GM10248 (cell line): ENCODE data around the gene SLC25A33.
A peak's percentile ranks its signal among the peaks of the same experiment; 100 is the strongest.

Experiments used
- CTCF ChIA-PET: fragments of 300-600 bp; sonication (Branson Sonifier 250); formaldehyde crosslinking; extraction: SDS; loops from one replicate; lab custom pipeline; 2021; ENCODE audit warnings: antibody characterized with exemption; lab: Yijun Ruan, JAX
- POLR2A ChIA-PET: fragments of 350-650 bp; sonication (Branson Sonifier 250); formaldehyde crosslinking; extraction: SDS; loops from one replicate; lab custom pipeline; 2020; ENCODE audit warnings: antibody characterized with exemption; lab: Yijun Ruan, JAX
- DNase-seq: peaks from one replicate; pipeline ENCODE4 v3.0.0; 2012; ENCODE audit errors: extremely low spot score
- TF ChIP-seq, protein P1 (sequence below): IDR thresholded peaks from 2 replicates; pipeline ENCODE4 v1.5.1; 2012; ENCODE audit warnings: mild to moderate bottlenecking, low read depth; ENCODE audit errors: extremely low read depth, missing control alignments, control extremely low read depth

Gene SLC25A33

DNA sequence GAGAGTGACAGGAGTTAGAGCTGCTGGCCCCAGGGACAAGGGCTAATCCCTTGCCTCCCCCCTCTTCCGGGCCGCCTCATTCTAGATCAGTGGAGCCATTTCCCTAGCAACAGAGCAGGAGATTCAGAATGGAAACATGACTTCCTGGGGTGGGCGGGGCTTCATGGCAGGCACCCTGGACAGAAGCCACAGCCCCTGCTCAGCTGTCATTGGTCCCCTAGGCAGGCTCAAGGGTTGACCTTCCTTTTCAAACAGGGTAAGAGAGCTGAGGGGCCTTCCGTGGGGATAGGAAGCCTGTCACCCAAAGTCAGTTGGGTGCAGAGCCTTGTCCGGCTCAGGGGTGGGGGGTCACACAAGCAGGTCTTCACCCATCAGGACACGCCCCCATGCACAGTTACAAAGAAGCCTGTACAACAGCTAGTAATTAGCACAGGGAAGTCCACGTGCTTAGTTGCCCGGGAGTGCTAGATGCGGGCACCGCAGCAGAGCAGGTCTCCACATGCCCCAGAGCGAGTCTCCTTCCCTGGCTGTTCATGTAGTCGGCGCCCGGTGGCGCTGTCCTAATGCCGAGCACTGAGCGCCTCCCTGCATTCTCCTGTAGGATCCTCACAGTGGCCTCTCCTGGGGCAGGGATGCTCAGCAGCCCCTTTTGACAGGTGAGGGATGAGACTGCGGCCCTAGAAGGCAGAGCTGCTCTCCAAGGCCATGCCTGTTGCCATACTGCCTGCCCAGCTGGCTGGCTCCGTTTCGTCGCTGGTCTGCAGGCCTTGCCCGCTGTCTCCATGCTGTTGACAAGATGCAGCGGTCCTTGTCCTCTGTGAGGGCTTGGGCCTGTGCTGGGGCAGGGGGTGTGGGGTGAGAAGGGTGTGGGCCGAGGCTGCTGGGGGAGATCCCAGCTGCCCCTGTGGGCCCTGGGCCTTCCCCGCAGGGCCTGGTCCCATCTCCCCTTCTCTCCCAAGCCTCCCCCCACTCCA lies 54.5 kb downstream of the SLC25A33 start:
- POLR2A ChIA-PET: interaction anchor here (0.5 to 0.6 kb wide), 2 partner anchors 33 to 120 kb away, joined by 3 to 4 read pairs; no protein-coding TSS in a partner anchor
- DNase-seq: peak; percentile 85
- CTCF ChIA-PET: interaction anchor here (1.6 to 5.6 kb wide), 3 partner anchors 23 to 836 kb away, joined by 3 to 25 read pairs (median 9); partner anchors contain the start of gene CENPS
- TF ChIP-seq, protein P1, sequence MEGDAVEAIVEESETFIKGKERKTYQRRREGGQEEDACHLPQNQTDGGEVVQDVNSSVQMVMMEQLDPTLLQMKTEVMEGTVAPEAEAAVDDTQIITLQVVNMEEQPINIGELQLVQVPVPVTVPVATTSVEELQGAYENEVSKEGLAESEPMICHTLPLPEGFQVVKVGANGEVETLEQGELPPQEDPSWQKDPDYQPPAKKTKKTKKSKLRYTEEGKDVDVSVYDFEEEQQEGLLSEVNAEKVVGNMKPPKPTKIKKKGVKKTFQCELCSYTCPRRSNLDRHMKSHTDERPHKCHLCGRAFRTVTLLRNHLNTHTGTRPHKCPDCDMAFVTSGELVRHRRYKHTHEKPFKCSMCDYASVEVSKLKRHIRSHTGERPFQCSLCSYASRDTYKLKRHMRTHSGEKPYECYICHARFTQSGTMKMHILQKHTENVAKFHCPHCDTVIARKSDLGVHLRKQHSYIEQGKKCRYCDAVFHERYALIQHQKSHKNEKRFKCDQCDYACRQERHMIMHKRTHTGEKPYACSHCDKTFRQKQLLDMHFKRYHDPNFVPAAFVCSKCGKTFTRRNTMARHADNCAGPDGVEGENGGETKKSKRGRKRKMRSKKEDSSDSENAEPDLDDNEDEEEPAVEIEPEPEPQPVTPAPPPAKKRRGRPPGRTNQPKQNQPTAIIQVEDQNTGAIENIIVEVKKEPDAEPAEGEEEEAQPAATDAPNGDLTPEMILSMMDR: no peak

DNA sequence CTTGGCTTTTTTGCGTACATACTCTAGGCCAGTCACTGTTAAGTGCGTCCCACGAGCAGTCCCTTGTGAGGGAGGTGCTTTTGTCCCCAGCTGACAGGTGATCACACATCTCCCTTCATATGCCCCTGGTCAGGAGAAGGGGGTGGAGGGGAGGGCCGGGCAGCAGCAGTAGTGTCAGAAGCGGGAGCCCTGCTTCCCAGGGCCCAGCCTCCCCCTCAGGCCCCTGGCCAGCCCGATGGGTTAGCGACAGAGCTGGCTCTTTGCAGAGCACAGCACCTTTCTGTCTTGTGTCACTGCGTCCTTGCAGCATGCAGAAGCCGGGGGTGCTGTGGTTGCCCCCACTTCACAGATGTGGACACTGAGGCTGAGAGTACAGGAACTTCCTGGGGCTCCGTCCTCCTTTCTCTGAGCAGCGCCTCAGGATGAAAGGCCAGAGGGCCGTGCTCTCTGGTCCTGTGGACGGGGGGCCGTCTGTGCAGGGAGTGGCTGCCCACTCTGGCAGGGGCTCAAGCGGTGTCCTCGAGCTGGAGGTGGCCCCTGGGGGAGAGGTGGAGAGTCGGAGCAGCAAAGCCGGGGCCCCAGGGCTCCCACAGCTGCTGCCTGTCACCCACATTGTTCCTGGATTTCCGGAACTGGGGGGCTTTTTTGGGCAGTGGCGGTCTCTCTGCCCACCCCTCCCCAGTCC lies 55.3 kb downstream of the SLC25A33 start:
- DNase-seq: no peak
- CTCF ChIA-PET: interaction anchor here (5.6 kb wide), 1 partner anchor 22 kb away, joined by 25 read pairs; no protein-coding TSS in a partner anchor
- POLR2A ChIA-PET: interaction anchor here (0.5 kb wide), 1 partner anchor 119 kb away, joined by 3 read pairs; no protein-coding TSS in a partner anchor

DNA sequence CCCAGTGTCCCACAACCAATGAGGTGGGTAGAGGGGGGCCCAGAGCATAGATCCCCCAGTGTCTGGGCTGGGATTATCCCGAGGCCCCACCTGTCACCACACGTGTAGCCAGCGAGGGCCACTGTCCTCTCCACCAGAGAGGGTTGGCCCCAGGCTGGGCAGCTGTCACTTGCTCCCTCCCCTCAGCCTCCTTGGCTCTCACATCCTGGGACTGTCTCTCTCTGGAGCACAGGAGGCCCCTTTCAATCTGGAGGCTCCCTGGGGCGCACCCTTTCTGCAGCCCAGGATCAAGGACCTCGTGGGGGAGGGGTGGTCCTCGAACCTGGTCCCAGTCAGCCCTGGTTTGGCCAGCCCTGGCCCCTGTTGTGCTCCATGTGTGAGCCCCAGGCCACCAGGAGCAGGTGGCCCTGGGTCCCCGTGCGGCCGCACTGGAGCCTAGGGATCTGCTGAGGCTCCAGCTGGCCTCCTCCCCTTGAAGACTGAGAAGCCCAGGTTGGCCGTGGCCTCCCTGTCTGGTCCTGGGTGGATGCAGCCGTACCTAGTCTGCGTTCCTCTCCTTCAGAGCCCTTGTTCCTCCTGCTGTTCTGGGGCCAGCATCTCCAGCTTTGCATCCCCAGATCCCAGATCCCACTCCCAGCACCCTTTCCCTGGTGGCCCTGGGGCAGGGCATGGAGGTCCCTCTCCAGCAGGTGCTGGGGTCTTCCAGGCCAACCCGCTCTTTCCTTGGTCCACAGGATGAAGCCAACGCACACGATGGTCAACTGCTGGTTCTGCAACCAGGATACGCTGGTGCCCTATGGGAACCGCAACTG lies 56.1 kb downstream of the SLC25A33 start:
- TF ChIP-seq, protein P1: no peak
- CTCF ChIA-PET: interaction anchor here (5.6 kb wide), 1 partner anchor 21 kb away, joined by 25 read pairs; no protein-coding TSS in a partner anchor
- POLR2A ChIA-PET: no interaction called here
- no peak for DNase-seq

More for the DNA sequence above, 55.3 kb downstream of the SLC25A33 start:
- TF ChIP-seq, protein P1: no peak

DNA sequence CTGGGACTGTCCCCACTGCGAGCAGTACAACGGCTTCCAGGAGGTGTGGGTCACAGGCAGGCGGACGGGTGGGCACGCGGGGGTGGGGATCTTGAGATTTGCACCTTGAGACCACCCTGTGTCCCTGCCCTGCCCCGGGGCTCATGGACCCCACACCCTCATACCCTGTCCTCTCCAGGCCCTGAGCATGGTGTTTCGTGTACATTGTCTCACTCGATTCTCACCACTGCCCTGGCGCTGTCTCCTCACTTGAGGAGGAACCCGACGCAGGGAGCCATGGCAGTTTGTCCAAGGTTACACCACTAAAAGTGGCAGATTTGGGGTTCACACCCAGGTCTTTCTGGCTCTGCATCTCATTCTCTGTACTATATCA lies 56.7 kb downstream of the SLC25A33 start:
- ChIA-PET CTCF (interaction anchor here (5.6 kb wide), 1 partner anchor 20 kb away, joined by 25 read pairs; no protein-coding TSS in a partner anchor), POLR2A (no interaction called here)
- TF ChIP-seq, protein P1: no peak

DNA sequence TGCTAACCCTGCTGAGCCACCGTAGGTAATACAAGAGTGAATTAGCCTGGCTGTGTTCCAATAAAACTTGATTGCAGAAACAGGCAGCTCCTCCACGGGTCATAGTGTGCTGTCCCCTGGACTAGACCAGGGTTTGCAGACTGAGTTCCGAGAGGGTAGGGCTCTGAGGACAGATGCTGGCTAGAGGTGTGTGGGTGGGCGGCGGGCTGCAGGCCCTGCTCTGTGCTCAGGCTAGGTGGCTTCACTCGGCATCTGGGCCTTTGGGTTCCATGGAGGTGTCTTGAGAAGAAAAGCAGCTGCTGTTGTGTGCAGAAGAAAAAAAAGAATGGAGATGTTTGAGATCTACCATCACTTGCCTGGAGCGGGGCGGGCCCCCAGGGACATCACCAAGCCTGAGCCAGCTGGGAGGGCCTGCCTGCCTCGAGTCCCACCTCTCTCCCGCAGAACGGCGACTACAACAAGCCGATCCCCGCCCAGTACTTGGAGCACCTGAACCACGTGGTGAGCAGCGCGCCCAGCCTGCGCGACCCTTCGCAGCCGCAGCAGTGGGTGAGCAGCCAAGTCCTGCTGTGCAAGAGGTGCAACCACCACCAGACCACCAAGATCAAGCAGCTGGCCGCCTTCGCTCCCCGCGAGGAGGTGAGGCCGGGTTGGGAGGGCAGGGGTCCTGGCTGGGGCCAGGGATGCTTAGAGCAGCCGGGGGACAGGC lies 57.3 kb downstream of the SLC25A33 start:
- DNase-seq: no peak
- POLR2A ChIA-PET: no interaction called here
- TF ChIP-seq, protein P1: no peak
- CTCF ChIA-PET: interaction anchor here (1.9 to 2.1 kb wide), 2 partner anchors 8 to 19 kb away, joined by 5 read pairs; partner anchors contain the start of gene TMEM201

More for the DNA sequence above, 56.7 kb downstream of the SLC25A33 start:
- DNase-seq: no peak
